Keratinocyte (primary cell): ENCODE data around the gene SLC29A1. TPM values are rescaled to one million over a fixed set of nuclear protein-coding genes. Genes with fewer than 3 reads are reported as not detected.

ENCODE experiments used
- DNase-seq: peaks from one replicate; pipeline ENCODE4 v3.0.0-alpha.2; 2011; ENCODE audit warnings: low read depth, missing footprints, low spot score
- FAIRE-seq: peaks from 2 replicates; lab custom pipeline; 2011; peaks lifted over from hg19 to GRCh38; lab: Jason Lieb, UNC
- H2AFZ ChIP-seq: 2 replicates; pipeline ENCODE4 v1.6.0; 2012; ENCODE audit warnings: low read length, control low read depth, inconsistent platforms; ENCODE audit not compliant: control insufficient read depth
- H3K27ac ChIP-seq: 2 replicates; pipeline ENCODE4 v1.5.1; 2011; ENCODE audit warnings: low read length; ENCODE audit not compliant: control insufficient read depth, insufficient read depth
- H3K27me3 ChIP-seq: 3 replicates; pipeline ENCODE4 v1.6.0; 2011; ENCODE audit warnings: low read length; ENCODE audit not compliant: control insufficient read depth, insufficient read depth; ENCODE audit errors: extremely low read depth
- H3K36me3 ChIP-seq, 2 experiments: 2 replicates in 1 of 2; 3 replicates in 1 of 2; pipeline ENCODE4 v1.5.1; 2011; ENCODE audit warnings: low read length in 2 of 2, mild to moderate bottlenecking in 1 of 2; ENCODE audit not compliant: control insufficient read depth in 2 of 2, insufficient read depth in 2 of 2; ENCODE audit errors: extremely low read depth in 1 of 2
- H3K4me1 ChIP-seq: 3 replicates; pipeline ENCODE4 v1.5.1; 2011; ENCODE audit warnings: low read length; ENCODE audit not compliant: control insufficient read depth, insufficient read depth; ENCODE audit errors: extremely low read depth
- H3K4me2 ChIP-seq: 3 replicates; pipeline ENCODE4 v1.6.0; 2011; ENCODE audit warnings: low read depth, low read length; ENCODE audit not compliant: control insufficient read depth, insufficient read depth; ENCODE audit errors: extremely low read depth
- H3K4me3 ChIP-seq, 3 experiments: fragments of 200-600 bp in 1 of 3; sonication (generic) in 1 of 3; 2 replicates in 2 of 3; 3 replicates in 1 of 3; pipeline ENCODE4 v1.5.1; 2011 to 2016; ENCODE audit warnings: low read length in 3 of 3, mild to moderate bottlenecking in 3 of 3, control low read depth in 2 of 3, inconsistent platforms in 1 of 3, low read depth in 1 of 3, mixed read lengths in 1 of 3, mixed run types in 1 of 3, moderate library complexity in 1 of 3; ENCODE audit not compliant: control insufficient read depth in 2 of 3, insufficient read depth in 2 of 3; ENCODE audit errors: extremely low read depth in 1 of 3
- H3K79me2 ChIP-seq: 2 replicates; pipeline ENCODE4 v1.6.0; 2012; ENCODE audit warnings: low read length; ENCODE audit not compliant: control insufficient read depth, insufficient read depth
- H3K9ac ChIP-seq: 3 replicates; pipeline ENCODE4 v1.6.0; 2011; ENCODE audit warnings: low read length; ENCODE audit not compliant: control insufficient read depth, insufficient read depth; ENCODE audit errors: extremely low read depth
- H3K9me1 ChIP-seq: 3 replicates; pipeline ENCODE4 v1.6.0; 2011; ENCODE audit warnings: low read length; ENCODE audit not compliant: control insufficient read depth, insufficient read depth; ENCODE audit errors: extremely low read depth
- H3K9me3 ChIP-seq: 2 replicates; pipeline ENCODE4 v1.5.1; 2012; ENCODE audit warnings: low read depth, low read length; ENCODE audit not compliant: control insufficient read depth
- H4K20me1 ChIP-seq: 3 replicates; pipeline ENCODE4 v1.6.0; 2011; ENCODE audit warnings: low read length; ENCODE audit not compliant: control insufficient read depth, insufficient read depth; ENCODE audit errors: extremely low read depth
- EZH2 ChIP-seq: IDR thresholded peaks from one replicate; pipeline ENCODE4 v1.6.1; 2012; ENCODE audit warnings: inconsistent platforms, mild to moderate bottlenecking, low read length, moderate library complexity
- dilution Hi-C: fragments of 300-500 bp; cut with MboI; formaldehyde crosslinking; loops from one replicate; pipeline ENCODE4 v1.7.0; 2020; ENCODE audit warnings: low sequenced_read_pairs; ENCODE audit not compliant: extremely low pct_ligation_motif_present
- polyA plus RNA-seq, 5 experiments: library from polyadenylated mRNA; depleted of rRNA in 3 of 5; stranded (reverse) in 3 of 5; stranded (forward) in 1 of 5; unstranded in 1 of 5; fragments of >200 nt; gene quantifications; 1 replicate in 1 of 5; 2 replicates in 3 of 5; 3 replicates in 1 of 5; pipeline versions ENCODE4 v1.2.1 to v1.2.3, GENCODE V29; 2011 to 2012; ENCODE audit warnings: missing spikeins in 2 of 5, low read depth in 1 of 5, low replicate concordance in 1 of 5
- TF ChIP-seq, protein P1 (sequence below), 3 experiments: IDR thresholded peaks in 1 of 3; conservative IDR thresholded peaks in 1 of 3; optimal IDR thresholded peaks in 1 of 3; 2 replicates in 2 of 3; 3 replicates in 1 of 3; pipeline versions ENCODE3 to v1.5.1; 2011; ENCODE audit warnings: low read length in 3 of 3, mild to moderate bottlenecking in 3 of 3, moderate library complexity in 2 of 3, control low read depth in 1 of 3, inconsistent platforms in 1 of 3; ENCODE audit not compliant: insufficient read depth in 2 of 3; ENCODE audit errors: extremely low read depth in 1 of 3

The SLC29A1 gene
- polyA plus RNA-seq, 1 donor (not counting 4 experiments of a cell fraction or from before 2014, with no cell fraction given): 51.0 TPM

DNA sequence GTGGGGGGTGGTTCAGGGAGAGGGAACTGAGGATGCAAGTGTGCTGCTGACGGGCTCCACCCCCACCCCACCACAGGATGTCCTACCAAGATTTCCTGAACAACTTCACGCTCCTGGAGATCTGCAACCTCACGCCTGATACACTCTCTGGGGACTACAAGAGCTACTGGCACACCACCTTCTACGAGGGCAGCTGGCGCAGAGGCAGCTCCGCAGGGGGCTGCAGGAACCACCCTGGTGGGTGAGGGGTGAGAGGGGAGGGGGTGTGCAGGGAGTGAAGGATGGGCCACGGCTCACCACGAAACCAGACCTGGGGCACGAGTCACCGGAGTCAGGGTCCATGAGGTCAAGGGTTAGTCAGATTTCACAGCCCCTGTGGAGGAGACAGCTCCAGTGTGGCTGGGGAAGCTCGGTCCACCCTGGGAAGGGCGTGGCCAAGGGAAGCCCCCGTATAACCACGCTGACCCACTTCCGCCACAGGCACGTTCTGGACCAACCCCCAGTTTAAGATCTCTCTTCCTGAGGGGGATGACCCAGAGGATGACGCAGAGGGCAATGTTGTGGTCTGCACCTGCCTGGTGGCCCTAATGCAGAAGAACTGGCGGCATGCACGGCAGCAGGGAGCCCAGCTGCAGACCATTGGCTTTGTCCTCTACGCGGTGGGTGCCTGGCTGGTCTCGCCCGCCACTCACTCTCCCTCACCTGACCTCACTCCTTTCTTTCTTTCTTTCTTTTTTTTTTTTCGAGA is 46.5 kb upstream of the SLC29A1 start:
- Histone ChIP-seq H3K4me3 (no peak overlapping the region), H3K79me2 (no peaks in the 10 kb centered on the region), H3K27me3 (no peaks in the 10 kb centered on the region), H2AFZ (no peak overlapping the region), H3K9ac (no peak overlapping the region), H3K36me3 (no peaks in the 10 kb centered on the region), H3K4me2 (no peak overlapping the region), H3K27ac (no peak overlapping the region), H3K9me1 (no peaks in the 10 kb centered on the region), H4K20me1 (no peaks in the 10 kb centered on the region), H3K4me1 (peaks cover 16% of the 10 kb centered on the region), H3K9me3 (peaks cover 3% of the 10 kb centered on the region)
- FAIRE-seq (no peak), DNase-seq (no peak)
- TF ChIP-seq EZH2: no peak
- TF ChIP-seq, protein P1, sequence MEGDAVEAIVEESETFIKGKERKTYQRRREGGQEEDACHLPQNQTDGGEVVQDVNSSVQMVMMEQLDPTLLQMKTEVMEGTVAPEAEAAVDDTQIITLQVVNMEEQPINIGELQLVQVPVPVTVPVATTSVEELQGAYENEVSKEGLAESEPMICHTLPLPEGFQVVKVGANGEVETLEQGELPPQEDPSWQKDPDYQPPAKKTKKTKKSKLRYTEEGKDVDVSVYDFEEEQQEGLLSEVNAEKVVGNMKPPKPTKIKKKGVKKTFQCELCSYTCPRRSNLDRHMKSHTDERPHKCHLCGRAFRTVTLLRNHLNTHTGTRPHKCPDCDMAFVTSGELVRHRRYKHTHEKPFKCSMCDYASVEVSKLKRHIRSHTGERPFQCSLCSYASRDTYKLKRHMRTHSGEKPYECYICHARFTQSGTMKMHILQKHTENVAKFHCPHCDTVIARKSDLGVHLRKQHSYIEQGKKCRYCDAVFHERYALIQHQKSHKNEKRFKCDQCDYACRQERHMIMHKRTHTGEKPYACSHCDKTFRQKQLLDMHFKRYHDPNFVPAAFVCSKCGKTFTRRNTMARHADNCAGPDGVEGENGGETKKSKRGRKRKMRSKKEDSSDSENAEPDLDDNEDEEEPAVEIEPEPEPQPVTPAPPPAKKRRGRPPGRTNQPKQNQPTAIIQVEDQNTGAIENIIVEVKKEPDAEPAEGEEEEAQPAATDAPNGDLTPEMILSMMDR (optimal IDR thresholded peaks at IDR 0.05 in 1 of 3, IDR thresholded peaks at IDR 0.05 in 1 of 3, conservative IDR thresholded peaks at IDR 0.05 in 1 of 3; ENCODE audit: extremely low read depth in 1 of 3, insufficient read depth in 2 of 3, low read length in 3 of 3): no peak
- dilution Hi-C loops: no loop called here

DNA sequence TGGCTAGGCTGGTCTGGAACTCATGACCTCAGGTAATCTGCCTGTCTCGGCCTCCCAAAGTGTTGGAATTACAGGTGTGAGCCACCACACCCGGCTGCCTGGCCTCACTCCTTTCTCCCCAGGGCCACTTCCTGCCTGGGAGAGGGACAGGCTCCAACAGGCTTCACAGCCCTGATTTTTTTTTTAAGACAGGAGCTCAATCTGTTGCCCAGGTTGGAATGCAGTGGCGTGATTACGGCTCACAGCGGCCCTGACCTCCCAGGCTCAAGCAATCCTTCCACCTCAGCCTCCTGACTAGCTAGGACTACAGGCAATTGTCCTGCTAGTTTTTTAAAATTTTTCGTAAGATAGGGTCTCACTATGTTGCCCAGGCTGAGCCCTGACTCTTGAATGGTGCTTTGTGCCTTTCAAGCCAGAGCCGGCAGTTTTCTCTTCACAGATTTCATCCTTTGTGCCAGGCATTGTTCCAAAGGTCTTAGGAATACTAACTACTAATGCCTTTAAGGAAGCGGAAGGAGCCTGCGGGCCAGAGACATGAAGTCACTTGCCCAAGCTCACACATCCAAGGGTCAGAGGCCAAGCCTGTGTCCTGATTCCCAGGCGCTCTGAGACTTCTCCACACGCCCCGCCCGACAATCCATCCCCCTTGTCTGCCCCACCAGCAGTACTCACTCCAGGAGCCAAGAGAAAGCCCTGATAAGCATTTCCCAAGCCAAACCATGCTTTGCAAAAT is 45.5 kb upstream of the SLC29A1 start:
- dilution Hi-C loops: no loop called here
- no peak overlapping the region for H3K4me3 ChIP-seq
- peak; percentile 77 for FAIRE-seq
- H3K4me2 ChIP-seq: peak overlapping the region; percentile 69
- H3K36me3 ChIP-seq: no peaks in the 10 kb centered on the region
- peak overlapping the region; percentile 40 for H3K27ac ChIP-seq
- peaks cover 12% of the 10 kb centered on the region for H3K4me1 ChIP-seq
- peak overlapping the region; percentile 30 for H2AFZ ChIP-seq
- H4K20me1 ChIP-seq: no peaks in the 10 kb centered on the region
- peak overlapping the region; percentile 15 for H3K9ac ChIP-seq
- TF ChIP-seq, protein P1 (optimal IDR thresholded peaks at IDR 0.05 in 1 of 3, IDR thresholded peaks at IDR 0.05 in 1 of 3, conservative IDR thresholded peaks at IDR 0.05 in 1 of 3; ENCODE audit: extremely low read depth in 1 of 3, insufficient read depth in 2 of 3, low read length in 3 of 3): no peak
- no peak for TF ChIP-seq EZH2
- peaks cover 3% of the 10 kb centered on the region for H3K9me3 ChIP-seq
- no peaks in the 10 kb centered on the region for H3K27me3 ChIP-seq
- no peaks in the 10 kb centered on the region for H3K79me2 ChIP-seq
- DNase-seq: no peak
- H3K9me1 ChIP-seq: no peaks in the 10 kb centered on the region
